Lower leg skin (tissue), 4 donors: ENCODE data around the gene LRP1B. TPM values are rescaled to one million over a fixed set of nuclear protein-coding genes. Genes with fewer than 3 reads are reported as not detected.

Experiments used
- DNase-seq, 2 donors: peaks; one replicate each; pipeline ENCODE4 v3.0.0-alpha.2; 2019; ENCODE audit warnings: low spot score in 2 of 2
- H3K4me3 ChIP-seq: fragments of 200-600 bp; sonication (generic); 2 replicates; pipeline ENCODE4 v1.5.1; 2017; ENCODE audit warnings: mild to moderate bottlenecking, low read depth; ENCODE audit not compliant: poor library complexity, severe bottlenecking
- CTCF ChIP-seq, 3 donors: fragments of 450-650 bp; IDR thresholded peaks; one replicate each; pipeline ENCODE4 v1.5.1; 2016; ENCODE audit warnings: antibody characterized with exemption in 3 of 3, mild to moderate bottlenecking in 3 of 3, moderate library complexity in 2 of 3
- POLR2A ChIP-seq, 2 donors: fragments of 450-650 bp; IDR thresholded peaks; one replicate each; pipeline ENCODE4 v1.6.1; 2016 to 2017; ENCODE audit warnings: antibody characterized with exemption in 2 of 2, mild to moderate bottlenecking in 1 of 2, moderate library complexity in 1 of 2
- WGBS, 2 donors: methylation state at CpG; one replicate each; pipeline ENCODE4 v1.1.5; 2018; 5-methylcytosine and 5-hydroxymethylcytosine counted together
- intact Hi-C: fragments of 100-400 bp; cut with DNase I; formaldehyde crosslinking; loops from one replicate; pipeline ENCODE4 v1.15.0; 2023; ENCODE audit warnings: low total_unique reads
- total RNA-seq, 4 donors: library from RNA; depleted of rRNA; stranded (reverse); fragments of >200 nt; gene quantifications; one replicate each; pipeline ENCODE4 v1.1.0, GENCODE V29; 2016

LRP1B gene
- total RNA-seq, 4 donors from 2014 or later = 0.80 to 1.6 (median 1.0) TPM

DNA sequence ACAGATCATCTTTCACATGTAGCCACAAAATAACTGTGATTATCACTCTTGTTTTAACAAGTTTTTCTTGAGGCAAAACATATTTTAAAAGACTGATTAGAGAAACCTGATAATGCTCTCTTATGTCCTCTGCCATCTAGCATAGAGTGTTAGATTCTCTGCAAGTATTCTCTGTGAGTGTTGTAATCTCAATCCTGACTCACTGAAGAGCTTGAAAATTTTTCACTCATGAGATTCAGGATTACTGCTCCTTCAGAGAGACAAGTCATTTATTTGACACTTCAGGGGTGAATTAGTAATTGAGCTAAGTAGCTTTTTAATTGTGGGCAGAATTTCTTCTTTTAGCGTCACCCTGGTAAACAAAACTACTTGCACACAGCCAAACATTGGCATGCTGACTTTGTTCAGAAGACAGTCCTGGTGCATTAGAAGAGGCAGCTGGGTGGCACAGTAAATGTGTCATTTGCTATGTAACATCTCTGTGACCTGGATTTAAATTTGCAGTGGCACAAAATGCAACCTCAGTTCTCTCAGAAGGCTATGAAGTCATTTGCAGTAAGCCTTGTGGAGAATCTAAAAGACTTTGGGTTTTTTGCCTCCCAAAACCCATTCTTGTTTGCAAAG lies 172.9 kb downstream of the LRP1B start:
- no peak for DNase-seq
- 35 to 44% methylated on average over 1 of the region's 1 CpG for WGBS, 2 donors
- TF ChIP-seq CTCF (IDR thresholded peaks at IDR 0.05) (no peak), POLR2A (IDR thresholded peaks at IDR 0.05) (no peak)
- no peak overlapping the region for H3K4me3 ChIP-seq
- intact Hi-C loops = no loop called here

- intact Hi-C loops = no loop called here
- H3K4me3 ChIP-seq = no peak overlapping the region
- TF ChIP-seq CTCF (IDR thresholded peaks at IDR 0.05) (no peak), POLR2A (IDR thresholded peaks at IDR 0.05) (no peak)
- DNase-seq = no peak
- WGBS, 2 donors = 38 to 50% methylated on average over 5 of the region's 5 CpGs
Observed at GRCh38 chr2:141957321-141957720, 173.5 kb downstream of the LRP1B start.

DNA sequence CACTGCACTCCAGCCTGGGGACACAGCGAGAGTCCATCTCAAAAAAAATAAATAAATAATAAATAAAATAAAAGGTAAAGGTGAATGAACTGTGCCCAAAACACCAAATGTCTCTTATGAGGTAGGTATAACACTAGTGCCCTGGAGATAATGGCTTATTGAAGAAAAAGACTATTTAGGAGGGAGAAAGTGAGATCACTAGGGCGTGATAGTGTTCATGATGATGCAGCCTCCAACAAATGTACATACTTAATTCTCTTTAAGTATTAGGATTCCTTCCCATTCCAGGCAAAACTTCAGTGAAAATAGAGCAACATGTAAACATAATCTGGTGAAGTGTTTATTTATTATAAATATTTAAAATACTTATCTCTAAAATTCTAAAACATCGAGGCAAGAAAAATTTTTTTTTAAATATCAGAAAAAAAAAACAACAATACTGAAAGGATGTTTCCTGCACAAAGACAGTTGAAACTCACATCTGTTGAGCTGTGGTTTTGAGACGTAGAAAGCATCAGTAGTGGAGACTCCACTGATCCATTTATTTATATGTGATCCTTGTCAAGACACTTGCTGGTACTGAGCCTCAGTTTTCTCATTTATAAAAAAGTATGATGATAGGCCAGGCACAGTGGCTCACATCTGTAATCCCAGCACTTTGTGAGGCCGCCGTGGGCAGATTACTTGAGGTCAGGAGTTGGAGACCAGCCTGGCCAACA lies 183.3 kb downstream of the LRP1B start:
- TF ChIP-seq POLR2A (IDR thresholded peaks at IDR 0.05) = no peak
- no peak for TF ChIP-seq CTCF (IDR thresholded peaks at IDR 0.05)
- DNase-seq = no peak
- 90 to 91% methylated on average over 6 of the region's 6 CpGs for WGBS, 2 donors
- intact Hi-C loops = no loop called here
- H3K4me3 ChIP-seq = no peak overlapping the region

- no peak for TF ChIP-seq CTCF (IDR thresholded peaks at IDR 0.05)
- TF ChIP-seq POLR2A (IDR thresholded peaks at IDR 0.05) = no peak
- no peak overlapping the region for H3K4me3 ChIP-seq
- intact Hi-C loops = no loop called here
- no peak for DNase-seq
- 80 to 88% methylated on average over 3 of the region's 3 CpGs for WGBS, 2 donors
Observed at GRCh38 chr2:141946016-141946415, 184.8 kb downstream of the LRP1B start.

DNA sequence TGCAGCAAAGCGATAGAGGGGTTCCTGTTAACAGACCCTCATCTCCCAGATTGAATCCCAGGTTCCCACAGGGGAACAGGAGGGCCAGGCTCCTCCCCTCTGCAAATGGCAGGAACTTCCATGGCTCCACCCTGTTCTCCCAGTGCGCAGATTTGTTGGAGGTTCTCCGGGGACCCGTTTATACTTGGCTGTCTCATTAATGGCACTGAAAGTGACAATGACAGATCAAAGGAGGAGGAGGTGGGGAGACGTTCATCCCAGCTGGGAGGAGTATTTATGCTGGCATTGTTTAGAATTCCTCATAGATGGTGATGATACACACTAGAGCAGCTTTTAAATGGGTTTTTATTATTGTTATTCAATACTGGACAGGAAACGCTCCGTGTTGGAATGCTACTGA lies 186.9 kb downstream of the LRP1B start:
- intact Hi-C loops = no loop called here
- DNase-seq = no peak
- TF ChIP-seq POLR2A (IDR thresholded peaks at IDR 0.05) = no peak
- TF ChIP-seq CTCF (IDR thresholded peaks at IDR 0.05) = no peak
- 71 to 74% methylated on average over 7 of the region's 7 CpGs for WGBS, 2 donors
- H3K4me3 ChIP-seq = no peak overlapping the region
